Loucy (cell line): ENCODE measurements around the gene CHI3L1.

Experiments
- H2AFZ ChIP-seq: fragments of 200-600 bp; sonication (generic); 2 replicates; pipeline ENCODE4 v1.6.0; 2016; ENCODE audit warnings: antibody characterized with exemption, mild to moderate bottlenecking, low read length, moderate library complexity
- H3F3A ChIP-seq: fragments of 200-600 bp; 2 replicates; pipeline ENCODE4 v1.6.0; 2016; ENCODE audit warnings: antibody characterized with exemption, low read depth, mild to moderate bottlenecking
- H3K27me3 ChIP-seq: fragments of 200-600 bp; sonication (generic); 2 replicates; pipeline ENCODE4 v1.6.1; 2014; ENCODE audit warnings: low read length, mild to moderate bottlenecking; ENCODE audit not compliant: insufficient read depth, poor library complexity, severe bottlenecking
- H3K36me3 ChIP-seq: fragments of 200-600 bp; sonication (generic); 2 replicates; pipeline ENCODE4 v1.6.1; 2016; ENCODE audit warnings: low read length; ENCODE audit not compliant: insufficient read depth
- H3K4me1 ChIP-seq: fragments of 200-600 bp; sonication (generic); 2 replicates; pipeline ENCODE4 v1.5.1; 2014; ENCODE audit warnings: low read length, mild to moderate bottlenecking; ENCODE audit not compliant: insufficient read depth, poor library complexity, severe bottlenecking
- H3K4me2 ChIP-seq: fragments of 200-600 bp; sonication (generic); 2 replicates; pipeline ENCODE4 v1.6.0; 2014; ENCODE audit warnings: antibody characterized with exemption, low read length, low read depth, mild to moderate bottlenecking; ENCODE audit not compliant: poor library complexity, severe bottlenecking
- H3K4me3 ChIP-seq: fragments of 200-600 bp; sonication (generic); 2 replicates; pipeline ENCODE4 v1.5.1; 2014; ENCODE audit warnings: low read length, mild to moderate bottlenecking, mixed read lengths; ENCODE audit not compliant: poor library complexity, severe bottlenecking
- H3K79me2 ChIP-seq: fragments of 200-600 bp; sonication (generic); 2 replicates; pipeline ENCODE4 v1.6.1; 2014; ENCODE audit warnings: low read length; ENCODE audit not compliant: insufficient read depth
- H3K9ac ChIP-seq: fragments of 200-600 bp; sonication (generic); 2 replicates; pipeline ENCODE4 v1.6.0; 2014; ENCODE audit warnings: mild to moderate bottlenecking, low read depth, low read length, moderate library complexity; ENCODE audit not compliant: poor library complexity, severe bottlenecking
- H3K9me2 ChIP-seq: fragments of 200-600 bp; sonication (generic); replicated peaks from 2 replicates; pipeline ENCODE4 v1.6.1; 2016; ENCODE audit warnings: low read depth, low read length, mixed read lengths
- H3K9me3 ChIP-seq: fragments of 200-600 bp; sonication (generic); 2 replicates; pipeline ENCODE4 v1.6.1; 2014; ENCODE audit warnings: mild to moderate bottlenecking, antibody characterized with exemption, low read length, low read depth; ENCODE audit not compliant: insufficient read depth
- H4K20me1 ChIP-seq: fragments of 200-600 bp; sonication (generic); 2 replicates; pipeline ENCODE4 v1.6.0; 2014; ENCODE audit warnings: antibody characterized with exemption, low read length, mild to moderate bottlenecking; ENCODE audit not compliant: insufficient read depth, poor library complexity, severe bottlenecking
- EZH2phosphoT487 ChIP-seq: fragments of 200-600 bp; IDR thresholded peaks from 2 replicates; pipeline ENCODE4 v1.6.1; 2018; ENCODE audit warnings: antibody characterized with exemption, mild to moderate bottlenecking, moderate library complexity, borderline replicate concordance
- TF ChIP-seq, protein P1 (sequence below): fragments of 200-600 bp; sonication (generic); conservative IDR thresholded peaks from 2 replicates; pipeline ENCODE4 v1.5.1; 2014; ENCODE audit warnings: mild to moderate bottlenecking, antibody characterized with exemption, low read length

CHI3L1 gene

DNA sequence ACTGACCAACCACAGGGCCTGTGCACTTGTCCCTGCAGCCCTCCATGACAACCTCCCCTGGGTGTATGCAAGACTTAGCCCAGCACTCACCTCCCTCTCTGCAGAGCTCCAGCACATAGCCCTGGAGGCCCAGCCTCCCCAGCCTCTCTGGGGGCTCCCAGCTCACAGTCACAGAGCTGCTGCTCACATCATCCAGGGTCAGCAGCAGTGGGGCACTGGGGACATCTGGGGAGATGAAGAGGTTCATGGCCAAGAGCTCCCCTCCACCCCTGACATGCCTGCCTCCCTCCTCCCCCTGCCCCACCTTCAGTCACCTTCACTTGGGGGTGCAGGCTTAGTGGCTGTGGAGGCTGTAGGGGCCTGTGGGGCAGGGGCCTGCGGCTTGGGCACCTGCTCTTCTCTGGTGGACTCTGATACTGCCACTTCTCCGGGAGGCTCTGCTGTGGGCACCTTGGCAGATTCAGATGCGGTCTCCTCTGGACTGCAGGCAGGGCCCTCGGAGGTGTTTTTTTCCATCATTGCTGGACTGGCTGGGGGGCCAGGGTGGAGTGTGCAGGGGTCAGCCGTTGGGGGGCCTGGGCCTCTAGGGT is 11.2 kb downstream of the CHI3L1 start, which contains the start of gene MYBPH:
Gene MYBPH (minus strand): TSS at position 590 of the 590 bp plus-strand sequence. CDS start 71 bp downstream, at position 519.
- no peaks in the 10 kb centered on the region for H3K9me2 ChIP-seq
- H3F3A ChIP-seq: no peaks in the 10 kb centered on the region
- H3K79me2 ChIP-seq: no peaks in the 10 kb centered on the region
- no peaks in the 10 kb centered on the region for H3K27me3 ChIP-seq
- no peaks in the 10 kb centered on the region for H4K20me1 ChIP-seq
- H3K36me3 ChIP-seq: no peaks in the 10 kb centered on the region
- H3K4me1 ChIP-seq: peaks cover 17% of the 10 kb centered on the region
- H3K4me2 ChIP-seq: no peak within 1 kb of the TSS
- no peak within 1 kb of the TSS for H2AFZ ChIP-seq
- no peaks in the 10 kb centered on the region for H3K9me3 ChIP-seq
- no peak for TF ChIP-seq EZH2phosphoT487
- TF ChIP-seq, protein P1, sequence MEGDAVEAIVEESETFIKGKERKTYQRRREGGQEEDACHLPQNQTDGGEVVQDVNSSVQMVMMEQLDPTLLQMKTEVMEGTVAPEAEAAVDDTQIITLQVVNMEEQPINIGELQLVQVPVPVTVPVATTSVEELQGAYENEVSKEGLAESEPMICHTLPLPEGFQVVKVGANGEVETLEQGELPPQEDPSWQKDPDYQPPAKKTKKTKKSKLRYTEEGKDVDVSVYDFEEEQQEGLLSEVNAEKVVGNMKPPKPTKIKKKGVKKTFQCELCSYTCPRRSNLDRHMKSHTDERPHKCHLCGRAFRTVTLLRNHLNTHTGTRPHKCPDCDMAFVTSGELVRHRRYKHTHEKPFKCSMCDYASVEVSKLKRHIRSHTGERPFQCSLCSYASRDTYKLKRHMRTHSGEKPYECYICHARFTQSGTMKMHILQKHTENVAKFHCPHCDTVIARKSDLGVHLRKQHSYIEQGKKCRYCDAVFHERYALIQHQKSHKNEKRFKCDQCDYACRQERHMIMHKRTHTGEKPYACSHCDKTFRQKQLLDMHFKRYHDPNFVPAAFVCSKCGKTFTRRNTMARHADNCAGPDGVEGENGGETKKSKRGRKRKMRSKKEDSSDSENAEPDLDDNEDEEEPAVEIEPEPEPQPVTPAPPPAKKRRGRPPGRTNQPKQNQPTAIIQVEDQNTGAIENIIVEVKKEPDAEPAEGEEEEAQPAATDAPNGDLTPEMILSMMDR: no peak
- H3K9ac ChIP-seq: no peak within 1 kb of the TSS
- no peak within 1 kb of the TSS for H3K4me3 ChIP-seq

DNA sequence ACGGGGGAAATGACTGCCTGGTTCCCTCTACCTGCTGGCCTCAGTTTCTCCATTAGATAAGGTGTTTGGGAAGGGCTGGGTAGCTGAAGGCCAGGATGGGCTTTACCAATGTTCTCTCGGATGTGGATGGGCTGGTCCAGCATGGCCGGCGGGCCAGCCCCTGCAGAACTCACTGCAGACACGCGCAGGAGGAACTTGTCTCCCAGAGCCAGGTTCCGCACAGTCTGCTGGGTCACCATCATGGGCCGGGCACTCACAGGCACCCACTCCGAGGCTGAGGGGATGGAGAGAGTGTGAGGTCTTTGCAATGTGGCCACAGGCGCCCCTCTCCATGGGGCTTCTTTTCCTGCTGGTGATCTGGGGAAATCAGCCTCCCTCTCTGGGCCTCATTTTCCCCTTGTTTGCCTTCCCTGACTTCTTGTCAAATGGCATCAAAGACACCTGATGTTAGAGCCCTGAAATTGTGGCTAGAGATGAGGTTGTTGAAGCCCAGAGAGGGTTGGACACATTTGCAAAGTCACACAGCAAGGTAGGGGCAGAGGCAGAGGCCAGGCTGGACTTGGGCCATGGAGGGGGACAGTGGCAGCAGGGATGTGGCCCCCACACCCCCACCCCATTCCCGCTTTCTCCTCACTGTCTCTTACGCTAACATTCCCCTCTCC is 12.0 kb downstream of the CHI3L1 start:
- Histone ChIP-seq H3F3A (no peaks in the 10 kb centered on the region), H3K9me2 (no peaks in the 10 kb centered on the region), H3K4me2 (no peak overlapping the region), H3K36me3 (no peaks in the 10 kb centered on the region), H3K4me1 (peaks cover 17% of the 10 kb centered on the region), H3K9ac (no peak overlapping the region), H3K4me3 (no peak overlapping the region), H3K9me3 (no peaks in the 10 kb centered on the region), H4K20me1 (no peaks in the 10 kb centered on the region), H2AFZ (no peak overlapping the region), H3K79me2 (no peaks in the 10 kb centered on the region), H3K27me3 (no peaks in the 10 kb centered on the region)
- TF ChIP-seq EZH2phosphoT487: no peak
- TF ChIP-seq, protein P1: no peak

DNA sequence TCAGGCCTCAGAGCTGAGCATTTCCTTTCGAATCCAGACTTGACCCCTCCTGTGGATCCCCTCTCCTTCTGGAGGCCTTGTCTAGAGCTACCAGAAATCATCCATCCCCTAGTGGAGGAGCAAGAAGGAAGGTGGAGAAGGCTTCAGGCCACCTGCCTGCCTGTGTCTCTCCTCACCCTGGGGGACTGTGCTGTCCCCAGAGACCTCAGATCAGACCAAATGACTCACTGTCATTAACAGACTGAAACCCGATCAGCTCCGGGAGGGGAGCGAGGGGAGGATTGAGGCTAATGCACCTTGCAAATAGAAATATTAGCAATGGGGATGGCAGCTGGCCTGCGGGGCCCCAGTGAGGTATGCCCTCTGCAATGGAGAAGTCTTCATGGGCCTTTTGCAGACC is 12.9 kb downstream of the CHI3L1 start:
- Histone ChIP-seq H3F3A (no peaks in the 10 kb centered on the region), H3K79me2 (no peaks in the 10 kb centered on the region), H3K4me3 (no peak overlapping the region), H4K20me1 (no peaks in the 10 kb centered on the region), H3K9me3 (no peaks in the 10 kb centered on the region), H3K9ac (no peak overlapping the region), H3K36me3 (no peaks in the 10 kb centered on the region), H3K27me3 (no peaks in the 10 kb centered on the region), H3K9me2 (no peaks in the 10 kb centered on the region), H2AFZ (no peak overlapping the region), H3K4me1 (peaks cover 17% of the 10 kb centered on the region), H3K4me2 (no peak overlapping the region)
- TF ChIP-seq, protein P1: no peak
- no peak for TF ChIP-seq EZH2phosphoT487
